Smooth muscle cell (in vitro differentiated cells): ENCODE results near the gene ATP6V0D1. TPM values are rescaled to one million over a fixed set of nuclear protein-coding genes. Genes with fewer than 3 reads are reported as not detected.

ENCODE experiments used
- DNase-seq: peaks from one replicate; lab custom pipeline; 2025; ENCODE audit not compliant: unreplicated experiment; lab: John Stamatoyannopoulos, UW
- H2AFZ ChIP-seq: fragments of 200-600 bp; sonication (generic); 2 replicates; pipeline ENCODE4 v1.6.0; 2016; ENCODE audit warnings: antibody characterized with exemption, low read depth, mild to moderate bottlenecking
- H3F3A ChIP-seq: fragments of 200-600 bp; sonication (generic); 2 replicates; pipeline ENCODE4 v1.6.0; 2017; ENCODE audit warnings: antibody characterized with exemption, low read depth
- H3K27ac ChIP-seq: fragments of 200-600 bp; sonication (generic); 2 replicates; pipeline ENCODE4 v1.5.1; 2016; ENCODE audit warnings: low read depth, mild to moderate bottlenecking
- H3K27me3 ChIP-seq: fragments of 200-600 bp; sonication (generic); 2 replicates; pipeline ENCODE4 v1.6.1; 2016; ENCODE audit warnings: low read depth, mild to moderate bottlenecking
- H3K36me3 ChIP-seq: fragments of 200-600 bp; sonication (generic); 2 replicates; pipeline ENCODE4 v1.5.1; 2016; ENCODE audit warnings: low read depth
- H3K4me1 ChIP-seq: fragments of 200-600 bp; sonication (generic); 2 replicates; pipeline ENCODE4 v1.5.1; 2016; ENCODE audit warnings: low read depth
- H3K4me2 ChIP-seq: fragments of 200-600 bp; sonication (generic); 2 replicates; pipeline ENCODE4 v1.6.0; 2016; ENCODE audit warnings: mild to moderate bottlenecking
- H3K4me3 ChIP-seq: fragments of 200-600 bp; sonication (generic); 2 replicates; pipeline ENCODE4 v1.5.1; 2016; ENCODE audit warnings: mild to moderate bottlenecking
- H3K79me2 ChIP-seq: fragments of 200-600 bp; sonication (generic); 2 replicates; pipeline ENCODE4 v1.6.0; 2016; ENCODE audit warnings: low read depth, mild to moderate bottlenecking
- H3K9ac ChIP-seq: fragments of 200-600 bp; sonication (generic); 2 replicates; pipeline ENCODE4 v1.6.0; 2016; ENCODE audit warnings: low read depth
- H3K9me3 ChIP-seq: fragments of 200-600 bp; sonication (generic); replicated peaks from 2 replicates; pipeline ENCODE4 v1.5.1; 2016; ENCODE audit warnings: low read depth
- H4K20me1 ChIP-seq: fragments of 200-600 bp; sonication (generic); 2 replicates; pipeline ENCODE4 v1.6.0; 2016; ENCODE audit warnings: low read depth
- WGBS: methylation state at CpG from one replicate; pipeline ENCODE4 v1.1.7; 2016; ENCODE audit warnings: low lambda C conversion rate; 5-methylcytosine and 5-hydroxymethylcytosine counted together
- polyA plus RNA-seq: library from polyadenylated mRNA; unstranded; fragments of >200 nt; fragmentation: Nextera tagmentation; extraction: Ambion mirVana; gene quantifications from 2 replicates; pipeline ENCODE4 v1.2.1, GENCODE V29; 2016
- total RNA-seq: library from RNA; depleted of rRNA; stranded (reverse); fragments of >200 nt; gene quantifications from 2 replicates; pipeline ENCODE4 v1.2.3, GENCODE V29; 2014
- TF ChIP-seq, protein P1 (sequence below): fragments of 200-600 bp; sonication (generic); IDR thresholded peaks from 2 replicates; pipeline ENCODE4 v1.5.1; 2017; ENCODE audit warnings: borderline replicate concordance, mild to moderate bottlenecking, antibody characterized with exemption; ENCODE audit not compliant: insufficient read depth, poor library complexity, severe bottlenecking

The ATP6V0D1 gene
- total and polyA plus RNA-seq, 2 experiments from 2014 or later, result 96.8 to 114 TPM

DNA sequence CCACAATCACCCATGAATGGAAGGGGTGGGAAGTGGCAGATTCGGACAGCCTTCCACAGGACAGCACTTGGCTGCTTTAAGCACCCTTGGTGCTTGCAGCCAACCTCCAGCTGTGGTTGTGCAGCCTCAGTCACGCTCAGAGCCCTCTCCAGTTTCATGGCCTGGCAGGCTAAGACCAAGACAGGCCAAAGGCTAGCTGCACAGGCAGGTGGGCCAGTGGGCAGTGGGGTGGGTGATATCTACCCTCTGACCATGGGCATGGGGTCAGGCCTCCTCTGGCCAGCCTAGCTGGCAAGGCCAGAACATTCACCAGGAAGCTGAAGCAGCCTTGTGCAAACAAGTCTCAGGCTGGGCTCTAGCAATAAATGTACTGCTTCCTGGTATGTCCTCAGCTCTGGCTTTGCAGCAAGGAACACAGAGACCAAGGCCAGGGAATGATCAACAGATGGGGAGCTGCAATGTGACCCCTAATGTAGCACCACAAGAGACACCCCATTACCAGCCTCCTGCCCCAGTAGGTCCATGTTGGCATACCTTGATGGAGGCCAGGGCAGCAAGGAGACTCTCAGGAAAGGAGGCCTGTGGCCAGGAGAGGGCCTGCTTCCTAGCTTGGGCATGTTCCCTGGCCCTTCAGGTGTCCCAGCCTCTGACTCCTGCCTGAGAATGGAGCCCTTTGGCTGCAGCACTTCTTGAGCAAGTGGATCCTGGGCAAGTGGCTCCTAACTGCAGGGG lies 29.1 kb downstream of the ATP6V0D1 start:
- Histone ChIP-seq H4K20me1 (peaks cover 91% of the 10 kb centered on the region), H3K79me2 (peaks cover 9% of the 10 kb centered on the region)
- 100% methylated on average over 2 of the region's 2 CpGs for WGBS

DNA sequence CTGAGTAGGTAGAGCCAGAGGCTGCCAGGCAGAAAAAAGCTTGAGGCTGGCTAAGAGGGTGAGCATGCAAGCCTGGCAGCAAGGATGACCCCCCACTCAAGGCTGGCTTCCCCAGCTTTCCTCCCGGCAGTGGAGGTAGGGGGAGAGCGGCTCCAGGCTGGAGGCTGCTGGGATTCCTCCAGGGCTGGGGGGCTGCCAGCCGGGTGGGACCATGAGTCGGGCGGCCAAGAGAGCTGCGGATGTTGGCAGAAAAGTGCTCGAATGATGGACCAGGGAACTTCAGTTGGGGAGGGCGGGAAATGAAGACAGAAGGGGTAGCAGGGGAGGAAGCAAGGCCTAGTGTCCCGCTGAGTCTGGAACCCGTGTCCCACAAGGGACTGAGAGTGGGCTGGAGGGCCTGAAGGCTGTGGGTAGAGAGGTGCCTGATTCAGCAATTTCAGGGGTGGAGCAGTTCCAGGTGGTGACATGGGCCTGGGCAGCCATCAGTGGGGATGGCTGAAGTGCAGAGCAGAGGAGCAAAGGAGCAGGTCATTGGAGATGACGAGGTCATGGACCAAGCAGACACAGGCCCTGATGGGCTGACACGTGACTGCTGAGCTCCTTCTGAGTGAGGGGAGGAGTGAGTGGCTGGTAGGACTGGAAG lies 29.8 kb downstream of the ATP6V0D1 start:
- DNase-seq, result no peak
- Histone ChIP-seq H3K36me3 (no peaks in the 10 kb centered on the region), H3K27me3 (no peaks in the 10 kb centered on the region), H3K9me3 (no peaks in the 10 kb centered on the region), H3F3A (no peaks in the 10 kb centered on the region), H3K4me1 (no peaks in the 10 kb centered on the region), H2AFZ (no peak overlapping the region), H4K20me1 (peaks cover 91% of the 10 kb centered on the region), H3K4me3 (no peak overlapping the region), H3K9ac (no peak overlapping the region), H3K4me2 (no peak overlapping the region), H3K79me2 (peaks cover 9% of the 10 kb centered on the region), H3K27ac (no peak overlapping the region)
- TF ChIP-seq, protein P1, sequence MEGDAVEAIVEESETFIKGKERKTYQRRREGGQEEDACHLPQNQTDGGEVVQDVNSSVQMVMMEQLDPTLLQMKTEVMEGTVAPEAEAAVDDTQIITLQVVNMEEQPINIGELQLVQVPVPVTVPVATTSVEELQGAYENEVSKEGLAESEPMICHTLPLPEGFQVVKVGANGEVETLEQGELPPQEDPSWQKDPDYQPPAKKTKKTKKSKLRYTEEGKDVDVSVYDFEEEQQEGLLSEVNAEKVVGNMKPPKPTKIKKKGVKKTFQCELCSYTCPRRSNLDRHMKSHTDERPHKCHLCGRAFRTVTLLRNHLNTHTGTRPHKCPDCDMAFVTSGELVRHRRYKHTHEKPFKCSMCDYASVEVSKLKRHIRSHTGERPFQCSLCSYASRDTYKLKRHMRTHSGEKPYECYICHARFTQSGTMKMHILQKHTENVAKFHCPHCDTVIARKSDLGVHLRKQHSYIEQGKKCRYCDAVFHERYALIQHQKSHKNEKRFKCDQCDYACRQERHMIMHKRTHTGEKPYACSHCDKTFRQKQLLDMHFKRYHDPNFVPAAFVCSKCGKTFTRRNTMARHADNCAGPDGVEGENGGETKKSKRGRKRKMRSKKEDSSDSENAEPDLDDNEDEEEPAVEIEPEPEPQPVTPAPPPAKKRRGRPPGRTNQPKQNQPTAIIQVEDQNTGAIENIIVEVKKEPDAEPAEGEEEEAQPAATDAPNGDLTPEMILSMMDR, result no peak
- WGBS, result 96% methylated on average over 12 of the region's 12 CpGs

More for the DNA sequence above, 29.1 kb downstream of the ATP6V0D1 start:
- H3K4me3 ChIP-seq, result no peak overlapping the region
- no peak for DNase-seq
- TF ChIP-seq, protein P1, result no peak
- no peak overlapping the region for H3K9ac ChIP-seq
- no peaks in the 10 kb centered on the region for H3K9me3 ChIP-seq
- no peaks in the 10 kb centered on the region for H3K4me1 ChIP-seq
- H3K27ac ChIP-seq, result no peak overlapping the region
- H3F3A ChIP-seq, result no peaks in the 10 kb centered on the region
- H3K27me3 ChIP-seq, result no peaks in the 10 kb centered on the region
- no peak overlapping the region for H3K4me2 ChIP-seq
- no peak overlapping the region for H2AFZ ChIP-seq
- no peaks in the 10 kb centered on the region for H3K36me3 ChIP-seq

DNA sequence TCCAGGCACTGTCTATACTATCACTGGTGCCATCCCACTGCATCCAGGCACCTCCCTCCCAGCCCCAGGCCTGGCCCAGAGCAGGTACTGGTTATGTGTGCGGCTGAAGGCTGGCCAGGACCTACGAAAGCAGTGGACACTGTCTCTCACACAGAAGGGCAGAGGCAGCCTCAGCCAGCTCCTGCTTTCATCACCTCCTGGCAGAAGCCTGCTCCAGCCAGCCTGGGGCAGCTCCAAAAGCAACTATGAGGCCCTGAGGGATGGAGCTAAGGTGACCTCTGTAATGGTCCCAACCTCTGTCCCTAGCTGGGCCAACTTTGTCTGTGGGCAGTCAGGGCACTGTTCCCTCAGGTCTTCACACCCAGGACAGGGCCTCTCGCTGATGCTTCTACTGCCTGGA lies 31.2 kb downstream of the ATP6V0D1 start:
- TF ChIP-seq, protein P1, result no peak

More for the DNA sequence above, 31.2 kb downstream of the ATP6V0D1 start:
- no peak for DNase-seq
- Histone ChIP-seq H3K9me3 (no peaks in the 10 kb centered on the region), H3K36me3 (no peaks in the 10 kb centered on the region), H2AFZ (no peak overlapping the region), H3K79me2 (peaks cover 2% of the 10 kb centered on the region), H3K4me1 (no peaks in the 10 kb centered on the region), H3F3A (no peaks in the 10 kb centered on the region), H3K27me3 (no peaks in the 10 kb centered on the region), H4K20me1 (peaks cover 91% of the 10 kb centered on the region), H3K4me2 (no peak overlapping the region), H3K27ac (no peak overlapping the region), H3K9ac (no peak overlapping the region), H3K4me3 (no peak overlapping the region)
- 94% methylated on average over 3 of the region's 3 CpGs for WGBS
